ENCODE results near the gene HCFC2. TPM values are rescaled to one million over a fixed set of nuclear protein-coding genes. Genes with fewer than 3 reads are reported as not detected.
A peak's percentile ranks its signal among the peaks of the same experiment; 100 is the strongest.

The HCFC2 gene
- total and polyA plus RNA-seq, 4 experiments from 2014 or later, result 4.1 to 18.5 (median 13.4) TPM

DNA sequence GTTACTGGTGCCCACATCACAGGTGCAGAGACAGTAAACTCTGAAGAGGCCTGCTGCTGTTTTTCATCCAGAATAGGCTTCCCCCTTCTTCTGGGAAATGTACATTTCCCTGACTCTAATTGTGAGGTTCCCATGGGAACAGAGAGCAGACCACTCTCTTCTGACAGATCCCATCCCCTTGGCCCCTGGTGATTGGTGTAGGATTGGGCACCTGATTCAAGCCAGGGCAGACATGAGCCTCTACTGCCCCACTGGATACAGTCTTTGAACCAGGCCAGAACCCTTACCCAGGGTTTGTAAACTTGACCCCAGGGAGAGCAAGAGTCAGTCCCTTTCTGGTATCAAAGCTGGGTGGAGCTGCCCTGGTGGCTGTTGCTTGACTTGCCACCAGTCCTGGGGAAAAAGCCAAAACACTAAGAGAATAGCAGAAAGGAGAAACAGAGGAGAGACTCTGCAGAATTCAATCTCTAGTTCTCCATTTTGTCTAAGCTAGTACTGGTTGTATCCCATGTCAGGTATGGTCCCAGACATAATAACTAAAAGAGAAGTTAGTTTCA lies 88.4 kb downstream of the HCFC2 start:
- H3K36me3 Mint-ChIP-seq, result no peaks in the 10 kb centered on the region

DNA sequence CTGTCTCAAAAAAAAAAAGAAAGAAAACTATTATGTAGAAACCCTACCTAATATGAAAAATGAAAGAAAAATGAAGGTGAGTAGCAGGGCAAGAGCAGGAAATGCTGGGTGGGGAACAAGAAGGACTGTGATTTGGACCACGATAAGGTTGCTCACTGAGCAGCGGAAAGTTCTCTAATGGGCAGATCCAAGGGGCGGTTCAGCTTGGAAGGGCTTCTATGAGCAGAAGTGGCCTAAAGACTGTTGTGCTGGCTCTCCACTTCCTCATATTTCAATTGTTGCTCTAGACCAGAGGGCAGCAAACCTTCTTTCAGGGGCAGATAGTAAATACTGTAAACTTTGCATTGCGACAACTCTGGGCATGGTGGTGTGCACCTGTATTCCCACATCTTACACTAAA lies 90.0 kb downstream of the HCFC2 start:
- Mint-ChIP-seq H3K27me3 (no peaks in the 10 kb centered on the region), H3K4me1 (peaks cover 9 to 19% (median 11%) of the 10 kb centered on the region in 4 donors), H3K36me3 (no peaks in the 10 kb centered on the region), H3K4me3 (peak overlapping the region; percentile 22 to 85 (median 74)), H3K27ac (peak overlapping the region; percentile 3 to 92 (median 85)), H3K9me3 (no peaks in the 10 kb centered on the region)
- Histone ChIP-seq H3K36me3 (ENCODE audit: insufficient read depth, low read length) (no peaks in the 10 kb centered on the region), H3K27ac (ENCODE audit: low read depth, low read length) (no peak overlapping the region), H3K4me3 (ENCODE audit: low read length in 2 of 2) (no peak overlapping the region), H3K9me3 (ENCODE audit: control insufficient read depth in 1 of 2, low read length in 2 of 2) (no peaks in the 10 kb centered on the region), H3K4me1 (ENCODE audit: insufficient read depth, low read length) (peaks cover 16% of the 10 kb centered on the region), H3K27me3 (ENCODE audit: insufficient read depth, low read length) (no peaks in the 10 kb centered on the region)
- ChIA-PET POLR2A (ENCODE audit: partially characterized antibody) (interaction anchor here (1.0 kb wide), 1 partner anchor 16 kb away, joined by 4 read pairs; the partner anchor contains the start of gene NFYB), CTCF (ENCODE audit: partially characterized antibody) (interaction anchor here (0.6 to 0.7 kb wide), 2 partner anchors 24 to 859 kb away, joined by 3 read pairs; no protein-coding TSS in a partner anchor)
- intact Hi-C loops (cut with micrococcal nuclease), result no loop called here
- DNase-seq, result peak in 1 of 5 donors; percentile 8

More for the DNA sequence above, 88.4 kb downstream of the HCFC2 start:
- Histone ChIP-seq H3K27me3 (ENCODE audit: insufficient read depth, low read length) (no peaks in the 10 kb centered on the region), H3K4me3 (ENCODE audit: low read length in 2 of 2) (no peak overlapping the region), H3K9me3 (ENCODE audit: control insufficient read depth in 1 of 2, low read length in 2 of 2) (no peaks in the 10 kb centered on the region), H3K4me1 (ENCODE audit: insufficient read depth, low read length) (peaks cover 16% of the 10 kb centered on the region), H3K27ac (ENCODE audit: low read depth, low read length) (no peak overlapping the region), H3K36me3 (ENCODE audit: insufficient read depth, low read length) (no peaks in the 10 kb centered on the region)
- ChIA-PET CTCF (ENCODE audit: partially characterized antibody) (no interaction called here), POLR2A (ENCODE audit: partially characterized antibody) (interaction anchor here (0.5 kb wide), 1 partner anchor 160 kb away, joined by 3 read pairs; no protein-coding TSS in a partner anchor)
- H3K27me3 Mint-ChIP-seq, result peaks cover 0 to 5% of the 10 kb centered on the region in 2 donors
- intact Hi-C loops (cut with micrococcal nuclease), result no loop called here
- no peak overlapping the region for H3K4me3 Mint-ChIP-seq
- no peak for DNase-seq
- H3K27ac Mint-ChIP-seq, result peak overlapping the region in 1 of 7 donors; percentile 51
- no peaks in the 10 kb centered on the region for H3K9me3 Mint-ChIP-seq
- peaks cover 9 to 19% (median 11%) of the 10 kb centered on the region in 4 donors for H3K4me1 Mint-ChIP-seq

DNA sequence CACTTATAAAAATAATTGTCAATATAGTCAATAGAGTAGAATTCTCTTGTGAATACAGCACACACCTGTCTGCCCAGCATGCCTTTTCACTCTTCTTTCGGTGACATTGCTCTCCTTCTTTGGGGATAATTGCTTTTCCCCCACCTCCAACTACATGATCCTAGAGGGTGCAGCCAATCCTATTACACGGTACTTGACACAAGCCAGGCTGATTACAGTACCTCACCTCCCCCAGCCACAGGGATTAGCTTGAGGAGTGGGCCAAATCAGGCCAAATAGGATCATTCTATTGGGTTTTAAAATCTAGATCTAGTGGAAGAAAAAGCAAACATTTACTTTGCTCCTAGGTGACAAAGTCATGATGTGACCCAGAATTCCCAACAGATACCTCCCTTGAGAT lies 90.5 kb downstream of the HCFC2 start:
- H3K27me3 ChIP-seq (ENCODE audit: insufficient read depth, low read length), result no peaks in the 10 kb centered on the region
- POLR2A ChIA-PET (ENCODE audit: partially characterized antibody), result no interaction called here
- no peaks in the 10 kb centered on the region for H3K36me3 ChIP-seq (ENCODE audit: insufficient read depth, low read length)
- peak overlapping the region in 6 of 8 donors; percentile 32 to 85 (median 80) for H3K4me3 Mint-ChIP-seq
- no peak for DNase-seq
- H3K27ac Mint-ChIP-seq, result peak overlapping the region in 3 of 7 donors; percentile 68 to 92 (median 80)
- peaks cover 9 to 19% (median 11%) of the 10 kb centered on the region in 4 donors for H3K4me1 Mint-ChIP-seq
- H3K27me3 Mint-ChIP-seq, result no peaks in the 10 kb centered on the region
- H3K4me1 ChIP-seq (ENCODE audit: insufficient read depth, low read length), result peaks cover 16% of the 10 kb centered on the region
- H3K9me3 Mint-ChIP-seq, result no peaks in the 10 kb centered on the region
- intact Hi-C loops (cut with micrococcal nuclease), result no loop called here
- no peak overlapping the region for H3K4me3 ChIP-seq (ENCODE audit: low read length in 2 of 2)
- H3K36me3 Mint-ChIP-seq, result no peaks in the 10 kb centered on the region
- H3K27ac ChIP-seq (ENCODE audit: low read depth, low read length), result no peak overlapping the region
- H3K9me3 ChIP-seq (ENCODE audit: control insufficient read depth in 1 of 2, low read length in 2 of 2), result no peaks in the 10 kb centered on the region
- CTCF ChIA-PET (ENCODE audit: partially characterized antibody), result no interaction called here

Other genes with a start within 250 kb of the HCFC2 start
- gene NT5DC3, start 223.3 kb upstream of the HCFC2 start, total RNA-seq, result 1 to 10 TPM; 6.1 to 6.8 TPM
- gene NT5DC3, start 223.3 kb upstream of the HCFC2 start, polyA plus RNA-seq, result 1 to 10 TPM; 1.2 to 1.3 TPM
- 100 to 1,000 TPM; 515 to 534 TPM for gene HSP90B1, start 134.1 kb upstream of the HCFC2 start, total RNA-seq
- gene HSP90B1, start 134.1 kb upstream of the HCFC2 start, polyA plus RNA-seq, result 100 to 1,000 TPM; 199 to 253 TPM
- 10 to 100 TPM; 35.1 to 38.3 TPM for gene TDG, start 98.7 kb upstream of the HCFC2 start, total RNA-seq
- gene TDG, start 98.7 kb upstream of the HCFC2 start, polyA plus RNA-seq, result 10 to 100 TPM; 12.9 to 19.3 TPM
- gene GLT8D2, start 14.3 kb upstream of the HCFC2 start, total RNA-seq, result not detected
- under 1 TPM in 1 of 2 donors, not detected in 1; 0.15 TPM for gene GLT8D2, start 14.3 kb upstream of the HCFC2 start, polyA plus RNA-seq
- gene NFYB, start 73.7 kb downstream of the HCFC2 start, total RNA-seq, result 10 to 100 TPM; 29.9 to 32.5 TPM
- 10 to 100 TPM; 38.7 to 39.0 TPM for gene NFYB, start 73.7 kb downstream of the HCFC2 start, polyA plus RNA-seq
- 10 to 100 TPM; 57.6 to 64.5 TPM for gene TXNRD1, start 151.2 kb downstream of the HCFC2 start, total RNA-seq
- gene TXNRD1, start 151.2 kb downstream of the HCFC2 start, polyA plus RNA-seq, result 10 to 100 TPM; 32.2 to 35.8 TPM
- 1 to 10 TPM; 9.4 to 9.9 TPM for gene EID3, start 239.2 kb downstream of the HCFC2 start, total RNA-seq
- 10 to 100 TPM; 12.7 to 15.6 TPM for gene EID3, start 239.2 kb downstream of the HCFC2 start, polyA plus RNA-seq